K562 (cell line): ENCODE measurements around the gene CSRNP2. TPM values are rescaled to one million over a fixed set of nuclear protein-coding genes. Genes with fewer than 3 reads are reported as not detected.

Source experiments
- ATF6 ChIP-seq: sonication (generic); formaldehyde crosslinking; IDR thresholded peaks from 2 replicates; pipeline ENCODE4 v1.4.0; 2020; ENCODE audit warnings: mild to moderate bottlenecking, missing genetic modification reagents
- CXXC5 ChIP-seq: fragments of 250-450 bp; sonication (Bioruptor Pico); IDR thresholded peaks from 2 replicates; pipeline ENCODE4 v1.8.0; 2022; ENCODE audit warnings: inconsistent platforms, mild to moderate bottlenecking, moderate library complexity
- GABPA ChIP-seq: fragments of 200-800 bp; sonication (Bioruptor generic); conservative IDR thresholded peaks from 2 replicates; pipeline ENCODE4 v1.6.1; 2016; ENCODE audit warnings: low read depth, missing genetic modification characterization, missing compliant biosample characterization
- GMEB1 ChIP-seq: fragments of 250-450 bp; sonication (Bioruptor Pico); IDR thresholded peaks from 2 replicates; pipeline ENCODE4 v1.4.0; 2020; ENCODE audit warnings: mild to moderate bottlenecking
- KDM5B ChIP-seq: fragments of 200-600 bp; sonication (generic); IDR thresholded peaks from 2 replicates; pipeline ENCODE4 v1.6.1; 2012; ENCODE audit warnings: low read depth, mild to moderate bottlenecking, moderate library complexity, low read length, control low read depth, inconsistent platforms; ENCODE audit not compliant: insufficient replicate concordance
- ZNF143 ChIP-seq: sonication (generic); formaldehyde crosslinking; IDR thresholded peaks from 2 replicates; pipeline ENCODE4 v1.9.0; 2022; ENCODE audit warnings: mild to moderate bottlenecking, missing genetic modification reagents
- ZNF311 ChIP-seq: fragments of 250-450 bp; sonication (Bioruptor Pico); IDR thresholded peaks from 2 replicates; pipeline ENCODE4 v1.4.0; 2020; ENCODE audit warnings: mild to moderate bottlenecking, moderate library complexity
- ZNF318 ChIP-seq, 2 experiments: fragments of 450-650 bp; IDR thresholded peaks; 2 replicates each; pipeline ENCODE4 v1.6.1; 2016; ENCODE audit warnings: mild to moderate bottlenecking in 2 of 2, borderline replicate concordance in 1 of 2, low read depth in 1 of 2, moderate library complexity in 1 of 2
- polyA plus RNA-seq, 8 experiments: library from polyadenylated mRNA; depleted of rRNA in 4 of 8; stranded (reverse) in 5 of 8; unstranded in 3 of 8; fragments of >200 nt; fragmentation: Nextera tagmentation in 2 of 8; fragmentation: Illumina TruSeq in 1 of 8; extraction: Ambion mirVana in 2 of 8; extraction: Trizol in 1 of 8; gene quantifications; 2 replicates each; pipeline versions ENCODE4 v1.2.1 to v1.2.3, GENCODE V29; 2011 to 2014; ENCODE audit warnings: inconsistent platforms in 1 of 8, missing spikeins in 1 of 8
- total RNA-seq, 7 experiments: library from RNA; depleted of rRNA in 6 of 7; stranded (reverse); fragments of >200 nt in 6 of 7; fragmentation: Illumina TruSeq in 2 of 7; extraction: Trizol in 2 of 7; gene quantifications; 2 replicates each; pipeline versions ENCODE4 v1.2.1 to v1.2.3, GENCODE V29; 2011 to 2021; ENCODE audit warnings: low replicate concordance in 1 of 7

Gene CSRNP2
- total and polyA plus RNA-seq, 9 of the 15 experiments (the other 6 are each of a cell fraction or from before 2014, with no cell fraction given): 1.6 to 13.9 (median 5.9) TPM

GRCh38 chr12:51083126-51083833 lies at the start of gene CSRNP2 (continued):
- TF ChIP-seq ATF6 (CRISPR knock-in tag) (peak; percentile 79; the same call in 1 of the 2 replicates), ZNF318 (IDR thresholded peaks at IDR 0.05; ENCODE audit: borderline replicate concordance in 1 of 2, low read depth in 1 of 2) (no peak), GMEB1 (peak; percentile 93), GABPA (peak; percentile 81), CXXC5 (CRISPR knock-in tag) (peak; percentile 89), KDM5B (peak; percentile 97), ZNF143 (CRISPR knock-in tag) (peak; percentile 93), ZNF311 (CRISPR knock-in tag) (no peak)
